HG03558 (cell line): ENCODE results near the gene TAAR5.
"Not testable (repeated sequence)": the region's sequence is repeated elsewhere in the genome, so short reads cannot be mapped to it uniquely, and the experiment has no call there.

Experiments used
- ATAC-seq: cut with Tn5 transposase; IDR thresholded peaks from one replicate; pipeline ENCODE4 v1.9.1; 2021; ENCODE audit warnings: moderate number of reproducible peaks; ENCODE audit not compliant: unreplicated experiment; ENCODE audit errors: extremely low read depth

TAAR5 gene

DNA sequence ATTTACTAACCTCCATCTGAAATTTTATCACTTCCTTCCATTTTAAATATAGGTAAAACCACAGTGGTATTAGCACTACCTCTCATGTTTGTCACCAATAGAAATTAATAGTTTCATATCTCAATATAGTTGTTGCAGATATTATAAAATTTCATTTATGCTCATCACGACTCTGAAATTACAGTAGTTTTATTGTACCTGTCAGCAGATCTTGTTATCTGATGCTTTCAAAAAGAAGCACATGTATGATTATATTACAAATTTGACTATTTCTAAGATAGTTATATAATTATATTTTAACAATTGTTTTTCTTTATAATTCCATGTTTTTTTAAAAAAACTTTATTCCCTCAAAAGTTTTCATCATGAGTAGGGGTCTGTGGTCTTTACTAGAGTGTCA, 4.8 kb downstream of the TAAR5 start:
- ATAC-seq, result no peak

DNA sequence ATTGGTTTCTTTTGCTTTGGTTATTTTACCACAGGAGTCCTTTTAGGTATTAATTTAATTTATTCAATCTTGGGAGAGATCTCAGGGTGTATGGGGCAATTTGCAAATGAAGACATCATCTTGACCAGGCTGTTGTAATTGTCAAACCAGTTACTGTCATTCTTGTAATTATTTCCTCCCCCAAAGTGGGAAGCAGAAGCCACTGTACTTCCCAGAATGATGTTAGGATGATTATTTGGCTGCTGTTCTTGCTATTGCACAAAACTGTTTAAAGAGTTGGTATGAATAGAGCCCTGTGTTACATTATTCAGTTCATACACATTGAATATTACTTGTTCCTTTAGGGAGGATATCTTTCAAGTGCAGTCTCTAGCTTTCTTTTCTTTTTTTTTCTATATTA, 17.8 kb downstream of the TAAR5 start:
- no peak for ATAC-seq

GRCh38 chr6:132570221-132570777, 19.2 kb downstream of the TAAR5 start, which contains the start of gene TAAR6:
TSS of gene TAAR6 (plus strand) at chr6:132570322. CDS start at chr6:132570322, 0 bp downstream.
- ATAC-seq, result no peak

- ATAC-seq, result no peak
Observed at GRCh38 chr6:132569170-132569569, 20.4 kb downstream of the TAAR5 start.

- ATAC-seq, result no peak
Observed at GRCh38 chr6:132568611-132569010, 20.9 kb downstream of the TAAR5 start.

DNA sequence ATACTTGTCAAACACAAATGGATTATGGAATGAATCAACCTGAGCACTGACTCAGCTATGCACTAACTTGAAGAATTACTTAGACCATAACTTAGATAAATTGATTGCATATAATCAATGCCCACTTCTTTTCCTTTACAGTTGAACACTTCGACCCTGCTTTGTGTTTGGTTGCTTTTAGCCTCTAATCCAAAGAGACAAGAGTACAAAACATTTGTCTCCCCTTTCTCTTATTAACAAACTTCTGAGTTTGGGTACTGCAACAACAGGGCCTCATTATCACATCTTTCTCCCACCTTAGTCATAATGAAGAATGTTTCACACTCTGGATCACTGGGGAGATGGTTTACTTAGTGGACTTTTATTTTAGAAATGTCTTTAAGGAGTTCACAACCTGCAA, 22.0 kb downstream of the TAAR5 start:
- no peak for ATAC-seq

- no peak for ATAC-seq
Observed at GRCh38 chr6:132566404-132566803, 23.1 kb downstream of the TAAR5 start.

GRCh38 chr6:132560087-132560486, 29.5 kb downstream of the TAAR5 start:
- not testable (repeated sequence) for ATAC-seq

- no peak for ATAC-seq
Observed at GRCh38 chr6:132552372-132552771, 37.2 kb downstream of the TAAR5 start, which contains the start of gene TAAR8. TSS of gene TAAR8 (plus strand) at chr6:132552672. CDS start at chr6:132552693, 21 bp downstream.

GRCh38 chr6:132551214-132551613, 38.3 kb downstream of the TAAR5 start:
- no peak for ATAC-seq

DNA sequence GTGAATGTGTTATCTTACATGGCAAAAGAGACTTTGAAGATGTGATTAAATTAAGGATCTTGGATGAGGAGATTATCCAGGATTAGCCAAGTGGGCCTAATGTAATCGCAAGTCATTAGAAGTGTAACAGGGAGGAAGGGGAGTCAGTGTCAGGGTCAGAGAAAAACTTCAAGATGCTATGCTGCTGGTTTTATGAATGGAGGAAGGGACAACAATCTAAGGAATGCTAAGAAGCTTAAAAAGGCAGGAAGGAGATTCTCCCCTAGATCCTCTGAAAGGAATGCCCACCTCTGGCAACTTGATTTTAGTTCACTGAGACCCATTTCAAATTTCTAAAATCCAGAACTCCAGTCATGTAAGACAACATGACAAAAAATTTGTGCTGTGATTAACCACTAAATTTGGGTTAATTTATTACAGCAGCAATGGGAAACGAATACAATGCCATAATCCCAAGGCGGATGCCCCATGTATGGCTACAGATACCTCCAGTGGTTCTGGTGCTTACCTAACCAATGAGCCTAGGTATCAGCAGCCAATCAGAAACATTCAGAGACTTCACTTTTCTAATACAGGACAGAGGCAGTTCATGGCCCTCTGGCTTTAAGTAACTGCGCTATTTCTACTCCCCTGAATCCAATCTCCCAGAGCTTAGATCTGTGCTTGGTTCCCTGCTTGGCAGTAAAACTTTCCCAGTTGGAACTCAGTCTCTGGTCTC, 40.6 kb downstream of the TAAR5 start:
- no peak for ATAC-seq

DNA sequence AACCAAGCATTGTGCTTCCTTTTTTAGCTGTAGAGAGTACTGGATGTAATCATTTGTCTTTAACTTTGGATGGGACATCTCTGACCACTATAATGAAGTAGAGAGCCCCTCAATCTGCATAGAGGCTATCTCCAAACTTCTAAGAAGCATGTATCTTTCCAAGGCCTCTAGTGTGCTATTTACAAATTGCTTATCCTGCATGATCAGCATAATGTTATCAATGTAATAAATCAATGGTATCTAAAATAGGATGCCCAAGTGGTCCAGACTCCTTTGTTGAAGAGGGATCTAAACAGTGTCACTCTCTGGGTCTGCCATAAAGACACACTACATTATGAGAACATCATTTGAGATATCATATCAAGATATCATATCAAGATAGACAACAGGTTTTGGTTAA, 44.7 kb downstream of the TAAR5 start:
- ATAC-seq, result no peak
